Neural cell (in vitro differentiated cells): ENCODE measurements around the gene KRT82. TPM values are rescaled to one million over a fixed set of nuclear protein-coding genes. Genes with fewer than 3 reads are reported as not detected.

Experiments used
- H2AFZ ChIP-seq: fragments of 200-600, 300-800 bp; sonication (generic), shearing (Covaris generic); 2 replicates; pipeline ENCODE4 v1.6.0; 2014; ENCODE audit warnings: low read depth, mild to moderate bottlenecking, antibody characterized with exemption, low read length, moderate library complexity
- H3F3A ChIP-seq: fragments of 200-600 bp; shearing (Covaris generic); 2 replicates; pipeline ENCODE4 v1.6.1; 2016; ENCODE audit warnings: mild to moderate bottlenecking, moderate library complexity, mixed read lengths, antibody characterized with exemption, low read length; ENCODE audit not compliant: insufficient read depth, poor library complexity, severe bottlenecking
- H3K27ac ChIP-seq: fragments of 200-600, 300-800 bp; sonication (generic), shearing (Covaris generic); 2 replicates; pipeline ENCODE4 v1.5.1; 2014; ENCODE audit warnings: mild to moderate bottlenecking, low read length, moderate library complexity
- H3K27me3 ChIP-seq: fragments of 300-800, 200-600 bp; sonication (generic), shearing (Covaris generic); 2 replicates; pipeline ENCODE4 v1.6.0; 2014; ENCODE audit warnings: mild to moderate bottlenecking, low read depth, low read length, moderate library complexity; ENCODE audit not compliant: insufficient read depth
- H3K36me3 ChIP-seq: fragments of 300-800, 200-600 bp; sonication (generic), shearing (Covaris generic); 2 replicates; pipeline ENCODE4 v1.5.1; 2014; ENCODE audit warnings: mild to moderate bottlenecking, antibody characterized with exemption, low read length, moderate library complexity; ENCODE audit not compliant: insufficient read depth
- H3K4me2 ChIP-seq: fragments of 300-800, 200-600 bp; sonication (generic), shearing (Covaris generic); 2 replicates; pipeline ENCODE4 v1.6.0; 2014; ENCODE audit warnings: mild to moderate bottlenecking, low read length
- H3K4me3 ChIP-seq: fragments of 300-800, 200-600 bp; sonication (generic), shearing (Covaris generic); 2 replicates; pipeline ENCODE4 v1.5.1; 2014; ENCODE audit warnings: mild to moderate bottlenecking, low read length, moderate library complexity
- H3K79me2 ChIP-seq: fragments of 200-600 bp; shearing (Covaris generic); replicated peaks from 2 replicates; pipeline ENCODE4 v1.6.0; 2014; ENCODE audit warnings: mild to moderate bottlenecking, low read length, moderate library complexity; ENCODE audit not compliant: insufficient read depth
- H3K9ac ChIP-seq: fragments of 300-800, 200-600 bp; sonication (generic), shearing (Covaris generic); 2 replicates; pipeline ENCODE4 v1.6.1; 2016; ENCODE audit warnings: mild to moderate bottlenecking, low read length, mixed read lengths
- H3K9me2 ChIP-seq: fragments of 200-600 bp; shearing (Covaris generic); 2 replicates; pipeline ENCODE4 v1.6.1; 2016; ENCODE audit warnings: mild to moderate bottlenecking, low read length, mixed read lengths; ENCODE audit not compliant: insufficient read depth
- H3K9me3 ChIP-seq: fragments of 200-600, 300-800 bp; sonication (generic), shearing (Covaris generic); 2 replicates; pipeline ENCODE4 v1.6.1; 2016; ENCODE audit warnings: mild to moderate bottlenecking, mixed run types, low read length, moderate library complexity, mixed read lengths
- H4K20me1 ChIP-seq: fragments of 200-600 bp; shearing (Covaris generic); 2 replicates; pipeline ENCODE4 v1.6.1; 2016; ENCODE audit warnings: mild to moderate bottlenecking, mixed run types; ENCODE audit not compliant: insufficient read depth
- EP300 ChIP-seq: fragments of 450-650 bp; conservative IDR thresholded peaks from 2 replicates; pipeline ENCODE4 v1.6.1; 2014; ENCODE audit warnings: antibody characterized with exemption, mild to moderate bottlenecking, moderate library complexity; ENCODE audit not compliant: poor library complexity, severe bottlenecking
- EZH2 ChIP-seq: fragments of 200-600, 300-800 bp; shearing (Covaris generic), sonication (generic); IDR thresholded peaks from 2 replicates; pipeline ENCODE4 v1.6.1; 2014; ENCODE audit warnings: antibody characterized with exemption, low read length, borderline replicate concordance, mild to moderate bottlenecking; ENCODE audit not compliant: insufficient read depth, poor library complexity, severe bottlenecking
- MXI1 ChIP-seq: fragments of 450-650 bp; conservative IDR thresholded peaks from 2 replicates; pipeline ENCODE4 v1.6.1; 2014; ENCODE audit warnings: antibody characterized with exemption, mild to moderate bottlenecking; ENCODE audit not compliant: poor library complexity, severe bottlenecking
- POLR2AphosphoS5 ChIP-seq: IDR thresholded peaks from 2 replicates; pipeline ENCODE4 v1.6.1; 2012
- RAD21 ChIP-seq: fragments of 450-650 bp; conservative IDR thresholded peaks from 2 replicates; pipeline ENCODE4 v1.6.1; 2014; ENCODE audit warnings: antibody characterized with exemption, mild to moderate bottlenecking, moderate library complexity
- SMC3 ChIP-seq: fragments of 450-650 bp; conservative IDR thresholded peaks from 2 replicates; pipeline ENCODE4 v1.6.1; 2014; ENCODE audit warnings: antibody characterized with exemption, mild to moderate bottlenecking, moderate library complexity; ENCODE audit not compliant: poor library complexity
- TAF1 ChIP-seq: IDR thresholded peaks from 2 replicates; pipeline ENCODE4 v1.6.1; 2012; ENCODE audit warnings: low read depth
- polyA plus RNA-seq: library from polyadenylated mRNA; depleted of rRNA; stranded (reverse); fragments of >200 nt; gene quantifications from 2 replicates; pipeline ENCODE4 v1.2.3, GENCODE V29; 2014
- TF ChIP-seq, protein P1 (sequence below): fragments of 450-650 bp; IDR thresholded peaks from 2 replicates; pipeline ENCODE4 v1.5.1; 2014; ENCODE audit warnings: antibody characterized with exemption, mild to moderate bottlenecking, moderate library complexity; ENCODE audit not compliant: poor library complexity, severe bottlenecking
- TF ChIP-seq, protein P2 (sequence below): IDR thresholded peaks from 2 replicates; pipeline ENCODE4 v1.6.1; 2012; ENCODE audit warnings: borderline replicate concordance

KRT82 gene
- polyA plus RNA-seq, 1 donor from 2014 or later = not detected

DNA sequence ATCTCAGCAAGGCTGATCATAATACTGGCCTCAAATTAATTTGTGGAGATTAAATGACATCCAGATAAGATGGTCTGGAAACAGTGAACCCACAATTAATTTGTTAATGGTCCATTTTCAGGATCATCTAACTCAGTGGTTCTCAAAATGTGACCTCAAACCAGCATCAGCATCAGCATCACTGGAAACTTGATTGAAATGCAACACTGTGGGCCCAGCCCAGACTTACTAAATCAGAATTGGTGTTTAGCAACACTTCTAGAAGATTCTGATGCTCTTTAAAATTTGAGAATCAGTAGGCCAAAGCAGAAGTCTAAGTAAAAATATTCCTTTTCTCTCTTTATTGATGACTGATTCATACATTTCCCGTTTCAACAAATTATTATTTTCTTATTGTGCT, 10.7 kb upstream of the KRT82 start:
- H3K27ac ChIP-seq = no peak overlapping the region
- no peak overlapping the region for H3K4me2 ChIP-seq

DNA sequence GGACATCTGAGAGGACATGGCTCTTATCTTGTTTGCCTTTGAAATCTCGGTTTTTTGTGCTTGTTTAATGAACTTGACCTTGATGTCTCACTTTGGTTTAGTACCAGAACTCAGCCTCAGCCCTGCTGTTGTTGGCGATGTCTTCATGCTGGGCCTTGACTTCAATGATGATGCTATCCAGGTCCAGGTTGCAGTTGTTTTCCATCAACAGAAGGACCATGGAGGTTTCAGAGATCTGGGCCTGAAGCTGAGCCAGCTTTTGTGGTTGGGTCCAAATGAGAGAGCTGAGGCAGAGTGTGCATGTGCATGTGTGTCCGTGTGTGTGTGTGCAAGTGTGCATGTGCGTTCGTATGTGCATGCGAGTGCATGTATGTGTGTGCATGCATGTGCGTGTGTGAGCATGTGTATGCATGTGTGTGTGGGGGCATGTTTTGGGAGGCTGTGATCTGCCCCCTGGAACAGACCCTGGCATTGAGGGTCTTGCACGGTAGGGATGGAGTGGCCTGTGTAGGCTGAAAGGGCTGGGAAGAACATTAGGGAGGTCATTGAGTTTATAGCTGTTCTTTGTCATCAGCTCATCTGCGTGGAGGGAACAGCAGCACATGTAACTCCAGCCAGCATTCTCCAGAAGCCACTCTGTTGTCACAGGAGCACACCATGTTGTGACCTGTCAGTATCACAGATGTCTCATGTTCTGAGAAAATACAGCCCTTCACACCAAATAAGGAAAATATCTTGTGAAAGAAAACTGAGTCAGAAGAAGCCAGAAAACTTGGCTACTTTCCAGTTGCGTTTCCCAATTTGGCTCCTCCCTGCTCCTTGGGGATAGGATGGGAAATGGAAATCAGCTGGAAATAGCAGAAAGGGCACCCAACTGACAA, 10.0 kb upstream of the KRT82 start:
- Histone ChIP-seq H3K9me3 (no peaks in the 10 kb centered on the region), H2AFZ (no peak overlapping the region), H4K20me1 (no peaks in the 10 kb centered on the region), H3K9ac (no peak overlapping the region), H3K4me3 (no peak overlapping the region), H3K27me3 (no peaks in the 10 kb centered on the region), H3K27ac (no peak overlapping the region), H3K36me3 (no peaks in the 10 kb centered on the region), H3K4me2 (no peak overlapping the region), H3F3A (no peaks in the 10 kb centered on the region), H3K9me2 (no peaks in the 10 kb centered on the region), H3K79me2 (no peaks in the 10 kb centered on the region)
- TF ChIP-seq POLR2AphosphoS5 (no peak), SMC3 (no peak), RAD21 (no peak), EP300 (no peak), TAF1 (no peak), EZH2 (no peak), MXI1 (no peak)
- TF ChIP-seq, protein P1, sequence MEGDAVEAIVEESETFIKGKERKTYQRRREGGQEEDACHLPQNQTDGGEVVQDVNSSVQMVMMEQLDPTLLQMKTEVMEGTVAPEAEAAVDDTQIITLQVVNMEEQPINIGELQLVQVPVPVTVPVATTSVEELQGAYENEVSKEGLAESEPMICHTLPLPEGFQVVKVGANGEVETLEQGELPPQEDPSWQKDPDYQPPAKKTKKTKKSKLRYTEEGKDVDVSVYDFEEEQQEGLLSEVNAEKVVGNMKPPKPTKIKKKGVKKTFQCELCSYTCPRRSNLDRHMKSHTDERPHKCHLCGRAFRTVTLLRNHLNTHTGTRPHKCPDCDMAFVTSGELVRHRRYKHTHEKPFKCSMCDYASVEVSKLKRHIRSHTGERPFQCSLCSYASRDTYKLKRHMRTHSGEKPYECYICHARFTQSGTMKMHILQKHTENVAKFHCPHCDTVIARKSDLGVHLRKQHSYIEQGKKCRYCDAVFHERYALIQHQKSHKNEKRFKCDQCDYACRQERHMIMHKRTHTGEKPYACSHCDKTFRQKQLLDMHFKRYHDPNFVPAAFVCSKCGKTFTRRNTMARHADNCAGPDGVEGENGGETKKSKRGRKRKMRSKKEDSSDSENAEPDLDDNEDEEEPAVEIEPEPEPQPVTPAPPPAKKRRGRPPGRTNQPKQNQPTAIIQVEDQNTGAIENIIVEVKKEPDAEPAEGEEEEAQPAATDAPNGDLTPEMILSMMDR = no peak
- TF ChIP-seq, protein P2, sequence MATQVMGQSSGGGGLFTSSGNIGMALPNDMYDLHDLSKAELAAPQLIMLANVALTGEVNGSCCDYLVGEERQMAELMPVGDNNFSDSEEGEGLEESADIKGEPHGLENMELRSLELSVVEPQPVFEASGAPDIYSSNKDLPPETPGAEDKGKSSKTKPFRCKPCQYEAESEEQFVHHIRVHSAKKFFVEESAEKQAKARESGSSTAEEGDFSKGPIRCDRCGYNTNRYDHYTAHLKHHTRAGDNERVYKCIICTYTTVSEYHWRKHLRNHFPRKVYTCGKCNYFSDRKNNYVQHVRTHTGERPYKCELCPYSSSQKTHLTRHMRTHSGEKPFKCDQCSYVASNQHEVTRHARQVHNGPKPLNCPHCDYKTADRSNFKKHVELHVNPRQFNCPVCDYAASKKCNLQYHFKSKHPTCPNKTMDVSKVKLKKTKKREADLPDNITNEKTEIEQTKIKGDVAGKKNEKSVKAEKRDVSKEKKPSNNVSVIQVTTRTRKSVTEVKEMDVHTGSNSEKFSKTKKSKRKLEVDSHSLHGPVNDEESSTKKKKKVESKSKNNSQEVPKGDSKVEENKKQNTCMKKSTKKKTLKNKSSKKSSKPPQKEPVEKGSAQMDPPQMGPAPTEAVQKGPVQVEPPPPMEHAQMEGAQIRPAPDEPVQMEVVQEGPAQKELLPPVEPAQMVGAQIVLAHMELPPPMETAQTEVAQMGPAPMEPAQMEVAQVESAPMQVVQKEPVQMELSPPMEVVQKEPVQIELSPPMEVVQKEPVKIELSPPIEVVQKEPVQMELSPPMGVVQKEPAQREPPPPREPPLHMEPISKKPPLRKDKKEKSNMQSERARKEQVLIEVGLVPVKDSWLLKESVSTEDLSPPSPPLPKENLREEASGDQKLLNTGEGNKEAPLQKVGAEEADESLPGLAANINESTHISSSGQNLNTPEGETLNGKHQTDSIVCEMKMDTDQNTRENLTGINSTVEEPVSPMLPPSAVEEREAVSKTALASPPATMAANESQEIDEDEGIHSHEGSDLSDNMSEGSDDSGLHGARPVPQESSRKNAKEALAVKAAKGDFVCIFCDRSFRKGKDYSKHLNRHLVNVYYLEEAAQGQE = no peak

More for the DNA sequence above, 10.7 kb upstream of the KRT82 start:
- no peaks in the 10 kb centered on the region for H3K9me3 ChIP-seq
- H3K79me2 ChIP-seq = no peaks in the 10 kb centered on the region
- H3K4me3 ChIP-seq = no peak overlapping the region
- no peak overlapping the region for H3K9ac ChIP-seq
- H2AFZ ChIP-seq = no peak overlapping the region
- H3K27me3 ChIP-seq = no peaks in the 10 kb centered on the region
- no peaks in the 10 kb centered on the region for H3K36me3 ChIP-seq
- TF ChIP-seq TAF1 = no peak
- TF ChIP-seq POLR2AphosphoS5 = no peak
- TF ChIP-seq SMC3 = no peak
- TF ChIP-seq EP300 = no peak
- no peak for TF ChIP-seq MXI1
- TF ChIP-seq, protein P2 = no peak
- TF ChIP-seq, protein P1 = no peak
- TF ChIP-seq EZH2 = no peak
- no peak for TF ChIP-seq RAD21
- no peaks in the 10 kb centered on the region for H3K9me2 ChIP-seq
- H4K20me1 ChIP-seq = no peaks in the 10 kb centered on the region
- H3F3A ChIP-seq = no peaks in the 10 kb centered on the region
